CD14-positive monocyte (primary cell): ENCODE results near the gene PLAAT4. TPM values are rescaled to one million over a fixed set of nuclear protein-coding genes. Genes with fewer than 3 reads are reported as not detected.

ENCODE experiments used
- DNase-seq, 3 donors: peaks; one replicate each; pipeline ENCODE4 v3.0.0-alpha.2; 2011 to 2022
- H2AFZ ChIP-seq: 2 replicates; pipeline ENCODE4 v1.6.0; 2012; ENCODE audit warnings: mild to moderate bottlenecking, low read depth, low read length, inconsistent platforms; ENCODE audit not compliant: insufficient read depth, poor library complexity, severe bottlenecking
- H3K27ac ChIP-seq, 2 donors: 1 replicate in 1 of 2; 2 replicates in 1 of 2; pipeline ENCODE4 v1.5.1; 2012 to 2013; ENCODE audit warnings: low read length in 2 of 2, control low read depth in 1 of 2, inconsistent platforms in 1 of 2, low read depth in 1 of 2, mild to moderate bottlenecking in 1 of 2
- H3K27me3 ChIP-seq, 2 donors: one replicate each; pipeline versions ENCODE4 v1.6.0 to v1.6.1; 2011 to 2013; ENCODE audit warnings: low read length in 2 of 2; ENCODE audit not compliant: control insufficient read depth in 2 of 2, insufficient read depth in 2 of 2
- H3K36me3 ChIP-seq, 2 donors: replicated peaks in 1 of 2; 1 replicate in 1 of 2; 2 replicates in 1 of 2; pipeline versions ENCODE4 v1.5.1 to v1.6.1; 2012 to 2013; ENCODE audit warnings: low read length in 2 of 2, control low read depth in 1 of 2, inconsistent platforms in 1 of 2, mild to moderate bottlenecking in 1 of 2; ENCODE audit not compliant: insufficient read depth in 2 of 2, control insufficient read depth in 1 of 2
- H3K4me1 ChIP-seq, 2 donors: 1 replicate in 1 of 2; 2 replicates in 1 of 2; pipeline versions ENCODE4 v1.5.1 to v1.6.1; 2012 to 2013; ENCODE audit warnings: low read length in 2 of 2, control low read depth in 1 of 2, inconsistent platforms in 1 of 2, mild to moderate bottlenecking in 1 of 2, moderate library complexity in 1 of 2; ENCODE audit not compliant: insufficient read depth in 2 of 2, control insufficient read depth in 1 of 2
- H3K4me2 ChIP-seq: replicated peaks from 2 replicates; pipeline ENCODE3; 2012; ENCODE audit warnings: low read length, moderate library complexity, mild to moderate bottlenecking; ENCODE audit not compliant: poor library complexity, severe bottlenecking; ENCODE audit errors: extremely low read depth
- H3K4me3 ChIP-seq, 3 experiments: fragments of 200-600 bp in 1 of 3; sonication (generic) in 1 of 3; replicated peaks in 1 of 3; 1 replicate in 2 of 3; 2 replicates in 1 of 3; pipeline ENCODE4 v1.5.1; 2011 to 2013; ENCODE audit warnings: low read length in 3 of 3, mild to moderate bottlenecking in 3 of 3, control low read depth in 2 of 3, low read depth in 2 of 3, inconsistent platforms in 1 of 3, moderate library complexity in 1 of 3
- H3K79me2 ChIP-seq: 2 replicates; pipeline ENCODE4 v1.6.0; 2012; ENCODE audit warnings: mild to moderate bottlenecking, control low read depth, inconsistent platforms, low read length, moderate library complexity; ENCODE audit not compliant: insufficient read depth
- H3K9ac ChIP-seq: 2 replicates; pipeline ENCODE4 v1.6.0; 2017; ENCODE audit warnings: low read length, mild to moderate bottlenecking; ENCODE audit not compliant: insufficient read depth, poor library complexity, severe bottlenecking
- H3K9me3 ChIP-seq, 2 donors: replicated peaks in 1 of 2; 1 replicate in 1 of 2; 2 replicates in 1 of 2; pipeline versions ENCODE4 v1.5.1 to v1.6.1; 2012 to 2013; ENCODE audit warnings: low read length in 2 of 2, control low read depth in 1 of 2; ENCODE audit not compliant: control insufficient read depth in 1 of 2, insufficient read depth in 1 of 2
- H4K20me1 ChIP-seq: 2 replicates; pipeline ENCODE4 v1.6.0; 2012; ENCODE audit warnings: mild to moderate bottlenecking, low read length, control low read depth, moderate library complexity; ENCODE audit not compliant: insufficient read depth
- H3K27ac Mint-ChIP-seq, 7 donors: one replicate each; pipeline ENCODE4 v1.8.0; 2020; ENCODE audit warnings: mild to moderate bottlenecking in 7 of 7, mixed read lengths in 7 of 7, moderate library complexity in 6 of 7, inconsistent platforms in 2 of 7
- H3K27me3 Mint-ChIP-seq, 3 donors: one replicate each; pipeline ENCODE4 v1.8.0; 2021 to 2022; ENCODE audit warnings: low read depth in 3 of 3, mild to moderate bottlenecking in 3 of 3, mixed read lengths in 3 of 3, moderate library complexity in 3 of 3, inconsistent platforms in 1 of 3
- H3K36me3 Mint-ChIP-seq, 2 donors: one replicate each; pipeline ENCODE4 v1.8.0; 2020; ENCODE audit warnings: mixed read lengths in 2 of 2, inconsistent platforms in 1 of 2, mild to moderate bottlenecking in 1 of 2
- H3K4me1 Mint-ChIP-seq: one replicate; pipeline ENCODE4 v1.8.0; 2020; ENCODE audit warnings: mild to moderate bottlenecking, mixed read lengths
- H3K4me3 Mint-ChIP-seq, 2 donors: one replicate each; pipeline ENCODE4 v1.8.0; 2020; ENCODE audit warnings: mild to moderate bottlenecking in 2 of 2, mixed read lengths in 2 of 2, moderate library complexity in 1 of 2
- H3K9me3 Mint-ChIP-seq, 7 donors: one replicate each; pipeline ENCODE4 v1.8.0; 2020 to 2022; ENCODE audit warnings: mixed read lengths in 7 of 7, mild to moderate bottlenecking in 6 of 7, moderate library complexity in 6 of 7, inconsistent platforms in 2 of 7
- CTCF ChIP-seq: fragments of 200-600 bp; IDR thresholded peaks from one replicate; pipeline ENCODE4 v1.8.0; 2022; ENCODE audit warnings: antibody characterized with exemption, mild to moderate bottlenecking
- WGBS: methylation state at CpG from one replicate; pipeline ENCODE4 v1.1.5; 2013; ENCODE audit warnings: missing lambda C conversion rate; ENCODE audit not compliant: insufficient coverage; 5-methylcytosine and 5-hydroxymethylcytosine counted together
- intact Hi-C, 2 donors: fragments of 100-400 bp; cut with micrococcal nuclease; formaldehyde crosslinking; loops; one replicate each; pipeline versions ENCODE4 v1.15.0 to v1.15.1; 2023
- polyA plus RNA-seq, 3 donors: library from polyadenylated mRNA; depleted of rRNA in 1 of 3; unstranded in 2 of 3; stranded (reverse) in 1 of 3; fragments of 300-500 nt in 2 of 3; fragments of >200 nt in 1 of 3; fragmentation: Illumina TruSeq in 2 of 3; gene quantifications; 1 replicate in 2 of 3; 2 replicates in 1 of 3; pipeline ENCODE4 v1.2.3, GENCODE V29; 2012 to 2021

Gene PLAAT4
- polyA plus RNA-seq, 3 donors, result 55.2 to 119 (median 101) TPM

DNA sequence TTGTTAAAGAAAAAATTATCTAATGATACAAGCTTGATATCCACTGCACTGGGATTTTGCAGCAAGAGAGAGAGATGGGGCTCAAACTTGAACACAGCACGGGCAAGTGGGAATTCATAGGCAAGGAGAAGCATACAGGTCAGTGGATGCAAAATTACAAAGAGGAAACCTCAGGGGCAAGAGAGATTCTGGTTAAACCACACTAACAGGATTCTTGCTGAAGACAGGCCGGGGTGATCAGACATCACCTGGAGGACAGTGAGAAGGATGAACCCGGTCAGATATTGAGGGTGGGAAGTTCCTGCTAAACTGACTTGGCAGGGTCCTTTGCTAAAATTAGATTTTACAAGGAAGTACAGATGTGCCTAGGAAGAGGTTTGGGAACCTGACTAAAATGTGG, 2.5 kb upstream of the PLAAT4 start:
- 44% methylated on average over 3 of the region's 3 CpGs for WGBS
- H2AFZ ChIP-seq, result no peak overlapping the region
- intact Hi-C loops, result no loop called here
- H3K36me3 ChIP-seq, result no peaks in the 10 kb centered on the region
- no peaks in the 10 kb centered on the region for H3K27me3 ChIP-seq
- H3K9me3 ChIP-seq, result no peaks in the 10 kb centered on the region
- no peak overlapping the region for H3K4me2 ChIP-seq
- Mint-ChIP-seq H3K27me3 (peaks cover 5 to 10% (median 7%) of the 10 kb centered on the region in 3 donors), H3K9me3 (no peaks in the 10 kb centered on the region), H3K27ac (peak overlapping the region in 1 of 7 donors; percentile 65), H3K4me1 (peaks cover 42% of the 10 kb centered on the region), H3K4me3 (no peak overlapping the region), H3K36me3 (peaks cover 4 to 7% of the 10 kb centered on the region in 2 donors)
- no peak for TF ChIP-seq CTCF
- H3K4me3 ChIP-seq, result no peak overlapping the region
- no peak overlapping the region for H3K9ac ChIP-seq
- DNase-seq, result no peak
- no peak overlapping the region for H3K27ac ChIP-seq
- peaks cover 25 to 37% of the 10 kb centered on the region in 2 donors for H3K4me1 ChIP-seq
- no peaks in the 10 kb centered on the region for H4K20me1 ChIP-seq
- H3K79me2 ChIP-seq, result no peaks in the 10 kb centered on the region

- no peaks in the 10 kb centered on the region for H3K27me3 ChIP-seq
- peaks cover 25 to 37% of the 10 kb centered on the region in 2 donors for H3K4me1 ChIP-seq
- H3K4me3 ChIP-seq, result no peak overlapping the region
- H3K9me3 ChIP-seq, result no peaks in the 10 kb centered on the region
- no peaks in the 10 kb centered on the region for H3K36me3 ChIP-seq
- DNase-seq, result no peak
- no peaks in the 10 kb centered on the region for H3K79me2 ChIP-seq
- H3K4me3 Mint-ChIP-seq, result no peak overlapping the region
- H3K9me3 Mint-ChIP-seq, result no peaks in the 10 kb centered on the region
- no peak for TF ChIP-seq CTCF
- no peak overlapping the region for H2AFZ ChIP-seq
- 87% methylated on average over 3 of the region's 5 CpGs for WGBS
- no peak overlapping the region for H3K9ac ChIP-seq
- H3K27ac Mint-ChIP-seq, result peak overlapping the region in 1 of 7 donors; percentile 26
- H3K36me3 Mint-ChIP-seq, result peaks cover 4 to 7% of the 10 kb centered on the region in 2 donors
- intact Hi-C loops, result no loop called here
- no peak overlapping the region for H3K4me2 ChIP-seq
- no peaks in the 10 kb centered on the region for H4K20me1 ChIP-seq
- H3K27me3 Mint-ChIP-seq, result peaks cover 4 to 10% (median 5%) of the 10 kb centered on the region in 3 donors
- H3K27ac ChIP-seq, result no peak overlapping the region
- H3K4me1 Mint-ChIP-seq, result peaks cover 43% of the 10 kb centered on the region
Observed at GRCh38 chr11:63534895-63535461, 1.6 kb upstream of the PLAAT4 start.
